ENCODE measurements around the gene WDR7.

Gene WDR7

GRCh38 chr18:57015451-57015850, 364.3 kb downstream of the WDR7 start:
- DNase-seq (ENCODE audit: extremely low spot score) = no peak
- CTCF ChIA-PET = no interaction called here
- TF ChIP-seq FOXK2 (IDR thresholded peaks at IDR 0.05) (no peak), ZNF384 (IDR thresholded peaks at IDR 0.05) (no peak), LEF1 (IDR thresholded peaks at IDR 0.05; ENCODE audit: borderline replicate concordance) (no peak), TARDBP (IDR thresholded peaks at IDR 0.05) (no peak), SP1 (IDR thresholded peaks at IDR 0.05) (no peak), ARNT (IDR thresholded peaks at IDR 0.05) (no peak), BHLHE40 (IDR thresholded peaks at IDR 0.05; ENCODE audit: borderline replicate concordance) (no peak)
- POLR2A ChIA-PET = no interaction called here

GRCh38 chr18:57018845-57019244, 367.7 kb downstream of the WDR7 start:
- DNase-seq (ENCODE audit: extremely low spot score) = no peak
- POLR2A ChIA-PET = no interaction called here
- CTCF ChIA-PET = interaction anchor here (1.1 kb wide), 1 partner anchor 11 kb away, joined by 3 read pairs; no protein-coding TSS in a partner anchor
- TF ChIP-seq ELF4 (IDR thresholded peaks at IDR 0.05) (no peak), FOXK2 (IDR thresholded peaks at IDR 0.05) (no peak), SP1 (IDR thresholded peaks at IDR 0.05) (no peak)

GRCh38 chr18:57022716-57023115, 371.6 kb downstream of the WDR7 start:
- no peak for DNase-seq (ENCODE audit: extremely low spot score)
- TF ChIP-seq SP1 (IDR thresholded peaks at IDR 0.05) (no peak), ZNF384 (IDR thresholded peaks at IDR 0.05) (no peak), FOXM1 (IDR thresholded peaks at IDR 0.05; ENCODE audit: borderline replicate concordance) (no peak), L3MBTL2 (conservative IDR thresholded peaks at IDR 0.05) (no peak)
- ChIA-PET CTCF (no interaction called here), POLR2A (no interaction called here)

GRCh38 chr18:57023275-57023882, 372.2 kb downstream of the WDR7 start:
- ChIA-PET CTCF (no interaction called here), POLR2A (no interaction called here)
- no peak for TF ChIP-seq CTBP1 (IDR thresholded peaks at IDR 0.05; ENCODE audit: borderline replicate concordance)
- TF ChIP-seq BHLHE40 (IDR thresholded peaks at IDR 0.05; ENCODE audit: borderline replicate concordance) = no peak
- no peak for TF ChIP-seq FOXK2 (IDR thresholded peaks at IDR 0.05)
- TF ChIP-seq HDGF (IDR thresholded peaks at IDR 0.05; ENCODE audit: borderline replicate concordance) = no peak
- no peak for TF ChIP-seq FOXM1 (IDR thresholded peaks at IDR 0.05; ENCODE audit: borderline replicate concordance)
- TF ChIP-seq TARDBP (IDR thresholded peaks at IDR 0.05) = no peak
- no peak for DNase-seq (ENCODE audit: extremely low spot score)

GRCh38 chr18:57025540-57025939, 374.4 kb downstream of the WDR7 start:
- CTCF ChIA-PET = no interaction called here

GRCh38 chr18:57026316-57026715, 375.2 kb downstream of the WDR7 start:
- DNase-seq (ENCODE audit: extremely low spot score) = no peak
- POLR2A ChIA-PET = no interaction called here
- TF ChIP-seq HDGF (IDR thresholded peaks at IDR 0.05; ENCODE audit: borderline replicate concordance) = no peak
- CTCF ChIA-PET = no interaction called here

More at GRCh38 chr18:57025540-57025939, 374.4 kb downstream of the WDR7 start:
- POLR2A ChIA-PET = no interaction called here
- no peak for TF ChIP-seq FOXK2 (IDR thresholded peaks at IDR 0.05)
- TF ChIP-seq SUZ12 (IDR thresholded peaks at IDR 0.05) = no peak
- TF ChIP-seq ARNT (IDR thresholded peaks at IDR 0.05) = no peak
- peak; percentile 47 for TF ChIP-seq PKNOX1 (IDR thresholded peaks at IDR 0.05)
- no peak for TF ChIP-seq TARDBP (IDR thresholded peaks at IDR 0.05)
- no peak for TF ChIP-seq FOXM1 (IDR thresholded peaks at IDR 0.05; ENCODE audit: borderline replicate concordance)
- no peak for DNase-seq (ENCODE audit: extremely low spot score)

GRCh38 chr18:57027190-57027708, 376.1 kb downstream of the WDR7 start:
- POLR2A ChIA-PET = no interaction called here
- TF ChIP-seq HDGF (IDR thresholded peaks at IDR 0.05; ENCODE audit: borderline replicate concordance) (no peak), BHLHE40 (IDR thresholded peaks at IDR 0.05; ENCODE audit: borderline replicate concordance) (no peak)
- CTCF ChIA-PET = no interaction called here
- no peak for DNase-seq (ENCODE audit: extremely low spot score)

GRCh38 chr18:57029761-57030160, 378.6 kb downstream of the WDR7 start:
- ChIA-PET CTCF (interaction anchor here (0.9 kb wide), 1 partner anchor 11 kb away, joined by 3 read pairs; no protein-coding TSS in a partner anchor), POLR2A (no interaction called here)
- DNase-seq (ENCODE audit: extremely low spot score) = peak; percentile 11
- no peak for TF ChIP-seq BHLHE40 (IDR thresholded peaks at IDR 0.05; ENCODE audit: borderline replicate concordance)
- no peak for TF ChIP-seq SP1 (IDR thresholded peaks at IDR 0.05)
- TF ChIP-seq LEF1 (IDR thresholded peaks at IDR 0.05; ENCODE audit: borderline replicate concordance) = no peak
- no peak for TF ChIP-seq L3MBTL2 (conservative IDR thresholded peaks at IDR 0.05)
- no peak for TF ChIP-seq FOXM1 (IDR thresholded peaks at IDR 0.05; ENCODE audit: borderline replicate concordance)
- TF ChIP-seq TARDBP (IDR thresholded peaks at IDR 0.05) = no peak
- no peak for TF ChIP-seq ARNT (IDR thresholded peaks at IDR 0.05)
- no peak for TF ChIP-seq SUZ12 (IDR thresholded peaks at IDR 0.05)
- TF ChIP-seq CTBP1 (IDR thresholded peaks at IDR 0.05; ENCODE audit: borderline replicate concordance) = no peak
- no peak for TF ChIP-seq ZNF384 (IDR thresholded peaks at IDR 0.05)
- no peak for TF ChIP-seq NFRKB (IDR thresholded peaks at IDR 0.05)
- no peak for TF ChIP-seq FOXA1 (IDR thresholded peaks at IDR 0.05)
- no peak for TF ChIP-seq PKNOX1 (IDR thresholded peaks at IDR 0.05)
- TF ChIP-seq FOXK2 (IDR thresholded peaks at IDR 0.05) = no peak
- TF ChIP-seq ELF4 (IDR thresholded peaks at IDR 0.05) = no peak
